Lower lobe of right lung (tissue), 2 donors: ENCODE data around the gene CUL1. TPM values are rescaled to one million over a fixed set of nuclear protein-coding genes. Genes with fewer than 3 reads are reported as not detected.

ENCODE experiments used
- ATAC-seq, 2 donors: fragments of 200-7000 bp; cut with Tn5 transposase; one replicate each; pipeline ENCODE4 v1.9.1; 2020 to 2022; ENCODE audit warnings: mild to moderate bottlenecking in 2 of 2, moderate library complexity in 2 of 2
- DNase-seq: peaks from one replicate; pipeline ENCODE4 v3.0.0-alpha.2; 2020
- H3K27ac ChIP-seq: fragments of 200-600 bp; one replicate; pipeline ENCODE4 v1.8.0; 2022
- H3K27me3 ChIP-seq: fragments of 200-600 bp; one replicate; pipeline ENCODE4 v1.8.0; 2022; ENCODE audit warnings: low read depth
- H3K36me3 ChIP-seq: fragments of 200-600 bp; one replicate; pipeline ENCODE4 v1.8.0; 2022; ENCODE audit warnings: mild to moderate bottlenecking
- H3K4me1 ChIP-seq: fragments of 200-600 bp; one replicate; pipeline ENCODE4 v1.8.0; 2022
- H3K4me3 ChIP-seq: fragments of 200-600 bp; one replicate; pipeline ENCODE4 v1.8.0; 2022; ENCODE audit warnings: mild to moderate bottlenecking
- H3K9me3 ChIP-seq: fragments of 200-600 bp; one replicate; pipeline ENCODE4 v1.8.0; 2022
- intact Hi-C: fragments of 100-400 bp; cut with DNase I; formaldehyde crosslinking; loops from one replicate; pipeline ENCODE4 v1.11.0; 2022
- total RNA-seq: library from RNA; stranded (reverse); fragmentation: NEBNext Ultra II Directional; extraction: Animal tissue kit (Norgen Biotek cat#: 25700); gene quantifications from one replicate; pipeline ENCODE4 v1.2.1, GENCODE V29; 2021
- TF ChIP-seq, protein P1 (sequence below): fragments of 200-600 bp; IDR thresholded peaks from one replicate; pipeline ENCODE4 v1.8.0; 2022; ENCODE audit warnings: antibody characterized with exemption, mild to moderate bottlenecking
- donor health status: DM: no; HTN: yes; CAD: no; lungs with severe emphysema.

The CUL1 gene
- total RNA-seq, 1 donor from 2014 or later = 47.5 TPM

DNA sequence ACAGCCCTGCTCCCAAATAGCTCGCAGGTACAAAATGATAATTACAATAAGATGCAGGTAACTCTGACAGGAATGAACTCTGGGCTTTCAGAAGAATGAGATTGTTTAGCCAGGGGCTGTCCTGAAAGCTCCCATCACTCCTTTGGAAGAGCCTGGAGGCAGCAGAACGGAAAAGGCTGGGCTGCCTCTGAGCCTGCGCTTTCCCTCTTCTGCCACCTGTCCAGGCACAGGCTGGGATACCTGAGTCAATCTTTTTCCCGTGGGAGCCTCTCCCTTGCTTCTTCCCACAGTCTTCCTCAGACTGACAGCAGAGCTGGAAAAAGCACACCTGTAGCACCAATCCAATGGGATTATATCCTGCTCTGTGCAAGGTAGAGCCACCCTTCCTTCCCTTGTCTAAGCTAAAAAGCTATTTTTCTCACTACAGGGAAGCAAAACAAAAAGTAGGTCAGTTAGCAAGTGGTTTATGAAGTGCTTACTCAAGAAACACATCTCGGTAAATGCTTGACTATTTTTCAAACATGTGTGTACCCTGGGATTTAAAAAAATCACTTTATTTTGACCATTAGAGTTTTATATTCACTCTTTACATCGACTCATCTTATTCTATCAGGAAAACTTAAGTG, 12.3 kb upstream of the CUL1 start:
- DNase-seq (no peak), ATAC-seq (peak; percentile 35 to 64)
- TF ChIP-seq, protein P1, sequence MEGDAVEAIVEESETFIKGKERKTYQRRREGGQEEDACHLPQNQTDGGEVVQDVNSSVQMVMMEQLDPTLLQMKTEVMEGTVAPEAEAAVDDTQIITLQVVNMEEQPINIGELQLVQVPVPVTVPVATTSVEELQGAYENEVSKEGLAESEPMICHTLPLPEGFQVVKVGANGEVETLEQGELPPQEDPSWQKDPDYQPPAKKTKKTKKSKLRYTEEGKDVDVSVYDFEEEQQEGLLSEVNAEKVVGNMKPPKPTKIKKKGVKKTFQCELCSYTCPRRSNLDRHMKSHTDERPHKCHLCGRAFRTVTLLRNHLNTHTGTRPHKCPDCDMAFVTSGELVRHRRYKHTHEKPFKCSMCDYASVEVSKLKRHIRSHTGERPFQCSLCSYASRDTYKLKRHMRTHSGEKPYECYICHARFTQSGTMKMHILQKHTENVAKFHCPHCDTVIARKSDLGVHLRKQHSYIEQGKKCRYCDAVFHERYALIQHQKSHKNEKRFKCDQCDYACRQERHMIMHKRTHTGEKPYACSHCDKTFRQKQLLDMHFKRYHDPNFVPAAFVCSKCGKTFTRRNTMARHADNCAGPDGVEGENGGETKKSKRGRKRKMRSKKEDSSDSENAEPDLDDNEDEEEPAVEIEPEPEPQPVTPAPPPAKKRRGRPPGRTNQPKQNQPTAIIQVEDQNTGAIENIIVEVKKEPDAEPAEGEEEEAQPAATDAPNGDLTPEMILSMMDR = no peak
- no peak overlapping the region for H3K4me3 ChIP-seq
- peaks cover 5% of the 10 kb centered on the region for H3K4me1 ChIP-seq
- H3K36me3 ChIP-seq = no peaks in the 10 kb centered on the region
- no peaks in the 10 kb centered on the region for H3K9me3 ChIP-seq
- intact Hi-C loops = no loop called here
- no peaks in the 10 kb centered on the region for H3K27me3 ChIP-seq
- H3K27ac ChIP-seq = no peak overlapping the region

DNA sequence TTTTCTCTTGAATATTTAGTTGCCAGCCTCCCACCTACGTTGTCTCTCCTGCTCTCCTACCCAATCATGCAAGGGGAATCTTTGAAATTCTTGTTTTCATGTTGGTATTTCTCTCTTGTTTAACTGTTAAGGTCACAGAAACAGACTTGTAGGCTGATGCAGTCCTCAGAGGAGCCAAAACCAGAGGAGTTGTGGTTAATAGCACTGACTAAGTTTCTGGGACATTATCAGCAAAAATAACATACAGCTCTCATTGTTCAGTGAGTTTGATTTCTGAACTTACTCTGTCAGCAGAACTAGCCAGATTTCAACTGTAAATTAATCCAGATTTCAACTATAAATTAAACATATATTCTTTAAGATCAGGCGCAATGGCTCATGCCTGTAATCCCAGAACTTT, 11.1 kb upstream of the CUL1 start:
- no peak for DNase-seq
- intact Hi-C loops = no loop called here
- TF ChIP-seq, protein P1 = no peak

DNA sequence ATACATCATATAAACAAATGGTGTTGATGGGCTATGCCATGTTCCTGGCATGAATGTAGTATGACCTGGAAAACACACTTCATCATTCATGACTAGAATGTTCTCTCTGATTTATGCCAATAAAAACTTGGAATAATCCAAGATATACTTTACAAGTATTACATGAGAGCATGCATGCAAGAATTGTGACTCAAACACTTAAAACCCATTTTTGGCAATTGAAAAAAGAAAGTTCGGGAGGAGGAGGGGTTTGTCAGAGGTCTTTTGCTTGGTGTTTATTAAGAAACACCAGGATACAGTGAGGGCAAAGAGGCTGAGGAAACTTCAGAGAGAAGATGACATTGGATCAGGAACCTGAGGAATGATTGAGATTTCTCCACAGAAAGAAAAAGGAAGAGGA, 10.2 kb upstream of the CUL1 start:
- intact Hi-C loops = no loop called here
- no peaks in the 10 kb centered on the region for H3K27me3 ChIP-seq
- no peaks in the 10 kb centered on the region for H3K36me3 ChIP-seq
- H3K27ac ChIP-seq = no peak overlapping the region
- TF ChIP-seq, protein P1 = no peak
- peaks cover 5% of the 10 kb centered on the region for H3K4me1 ChIP-seq
- H3K9me3 ChIP-seq = no peaks in the 10 kb centered on the region
- H3K4me3 ChIP-seq = no peak overlapping the region
- DNase-seq (no peak), ATAC-seq (peak in 1 of 2 donors; percentile 46)

More for the DNA sequence above, 11.1 kb upstream of the CUL1 start:
- peaks cover 5% of the 10 kb centered on the region for H3K4me1 ChIP-seq
- H3K27ac ChIP-seq = no peak overlapping the region
- no peaks in the 10 kb centered on the region for H3K36me3 ChIP-seq
- H3K9me3 ChIP-seq = no peaks in the 10 kb centered on the region
- no peaks in the 10 kb centered on the region for H3K27me3 ChIP-seq
- no peak for ATAC-seq
- H3K4me3 ChIP-seq = no peak overlapping the region

DNA sequence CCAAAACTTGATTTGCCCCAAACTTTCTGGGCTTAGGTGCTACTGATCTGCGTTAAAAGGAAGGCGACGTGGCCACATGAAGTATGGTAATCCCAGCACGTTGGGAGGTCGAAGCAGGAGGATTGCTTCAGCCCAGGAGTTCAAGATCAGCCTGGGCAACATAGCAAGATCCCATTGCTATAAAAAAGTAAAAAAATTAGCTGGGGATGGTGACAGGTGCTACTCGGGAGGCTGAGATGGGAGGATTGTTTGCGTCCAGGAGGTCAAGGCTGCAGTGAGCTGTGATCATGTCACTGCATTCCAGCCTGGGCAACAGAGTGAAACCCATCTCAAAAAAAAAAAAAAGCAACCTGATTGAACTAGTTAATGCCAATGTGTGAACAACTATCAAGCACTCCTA, 5.1 kb upstream of the CUL1 start:
- H3K27ac ChIP-seq = no peak overlapping the region
- H3K4me1 ChIP-seq = no peaks in the 10 kb centered on the region
- no peaks in the 10 kb centered on the region for H3K9me3 ChIP-seq
- TF ChIP-seq, protein P1 = no peak
- DNase-seq (no peak), ATAC-seq (no peak)
- no peak overlapping the region for H3K4me3 ChIP-seq
- H3K27me3 ChIP-seq = no peaks in the 10 kb centered on the region
- intact Hi-C loops = no loop called here
- no peaks in the 10 kb centered on the region for H3K36me3 ChIP-seq

DNA sequence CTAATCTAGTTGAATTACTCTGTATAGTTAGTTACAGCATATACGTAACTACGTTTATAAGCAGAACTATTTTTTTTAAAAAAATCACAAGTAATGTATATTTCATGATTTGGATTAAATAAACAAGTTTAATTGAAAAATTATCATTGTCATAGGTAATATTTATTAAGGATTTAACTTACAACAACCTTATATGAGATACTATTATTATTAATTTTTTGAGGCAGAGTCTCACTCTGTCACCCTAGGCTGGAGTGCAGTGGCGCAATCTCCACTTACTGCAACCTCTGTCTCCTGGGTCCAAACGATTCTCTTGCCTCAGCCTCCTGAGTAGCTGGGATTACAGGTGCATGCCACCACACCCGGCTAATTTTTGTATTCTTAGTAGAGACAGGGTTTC, 4.1 kb upstream of the CUL1 start:
- intact Hi-C loops = no loop called here
- Histone ChIP-seq H3K36me3 (no peaks in the 10 kb centered on the region), H3K27me3 (no peaks in the 10 kb centered on the region), H3K27ac (no peak overlapping the region), H3K9me3 (no peaks in the 10 kb centered on the region), H3K4me1 (no peaks in the 10 kb centered on the region), H3K4me3 (no peak overlapping the region)
- ATAC-seq (no peak), DNase-seq (no peak)
- TF ChIP-seq, protein P1 = no peak
